Sigmoid colon (tissue), 7 donors: ENCODE measurements around the gene CDH1. TPM values are rescaled to one million over a fixed set of nuclear protein-coding genes. Genes with fewer than 3 reads are reported as not detected.

Experiments used
- DNase-seq: peaks from one replicate; pipeline ENCODE4 v3.0.0-alpha.2; 2019
- H3K27ac ChIP-seq, 4 donors: fragments of 200-600 bp; sonication (generic); one replicate each; pipeline ENCODE4 v1.5.1; 2016 to 2019; ENCODE audit warnings: mild to moderate bottlenecking in 1 of 4
- H3K27me3 ChIP-seq, 3 donors: fragments of 200-600 bp; sonication (generic); one replicate each; pipeline ENCODE4 v1.5.1; 2019; ENCODE audit warnings: mild to moderate bottlenecking in 1 of 3
- H3K36me3 ChIP-seq, 4 donors: fragments of 200-600 bp; sonication (generic); one replicate each; pipeline ENCODE4 v1.5.1; 2016 to 2019
- H3K4me1 ChIP-seq, 4 donors: fragments of 200-600 bp; sonication (generic); one replicate each; pipeline ENCODE4 v1.5.1; 2017 to 2019
- H3K4me3 ChIP-seq, 4 donors: fragments of 200-600 bp; sonication (generic); one replicate each; pipeline ENCODE4 v1.5.1; 2017 to 2019; ENCODE audit warnings: mild to moderate bottlenecking in 2 of 4, moderate library complexity in 1 of 4
- H3K9me3 ChIP-seq, 4 donors: fragments of 200-600 bp in 3 of 4; sonication (generic) in 3 of 4; one replicate each; pipeline versions ENCODE4 v1.5.1 to v1.6.1; 2013 to 2019
- EP300 ChIP-seq, 4 donors: sonication (generic); formaldehyde crosslinking; IDR thresholded peaks; one replicate each; pipeline ENCODE4 v1.6.1; 2017; ENCODE audit warnings: antibody characterized with exemption in 4 of 4
- POLR2A ChIP-seq, 2 donors: fragments of 450-650 bp; IDR thresholded peaks; one replicate each; pipeline ENCODE4 v1.6.1; 2016; ENCODE audit warnings: antibody characterized with exemption in 2 of 2, mild to moderate bottlenecking in 2 of 2, moderate library complexity in 2 of 2
- POLR2AphosphoS5 ChIP-seq, 4 donors: sonication (generic); formaldehyde crosslinking; IDR thresholded peaks; one replicate each; pipeline ENCODE4 v1.6.1; 2017; ENCODE audit warnings: antibody characterized with exemption in 4 of 4
- WGBS, 2 donors: extraction: QIAGEN DNeasy Blood & Tissue Kit; methylation state at CpG; one replicate each; pipeline ENCODE4 v1.1.7; 2013; 5-methylcytosine and 5-hydroxymethylcytosine counted together
- intact Hi-C: fragments of 100-400 bp; cut with DNase I; formaldehyde crosslinking; loops from one replicate; pipeline ENCODE4 v1.15.1; 2023
- polyA plus RNA-seq, 3 donors: library from polyadenylated mRNA; stranded (reverse); fragments of 200-250 nt; gene quantifications; one replicate each; pipeline ENCODE4 v1.2.3, GENCODE V29; 2013
- total RNA-seq, 4 donors: library from RNA; depleted of rRNA; stranded (reverse); fragments of >200 nt; gene quantifications; one replicate each; pipeline ENCODE4 v1.1.0, GENCODE V29; 2016
- TF ChIP-seq, protein P1 (sequence below), 4 experiments: fragments of 450-650 bp in 3 of 4; fragments of 200-600 bp in 1 of 4; IDR thresholded peaks; one replicate each; pipeline ENCODE4 v1.5.1; 2016 to 2019; ENCODE audit warnings: antibody characterized with exemption in 4 of 4, mild to moderate bottlenecking in 3 of 4, moderate library complexity in 2 of 4
- donor health status: healthy with polysubstance abuse.
- donor health status: Bipolar disorder and iron deficiency.
- donor health status: healthy.

CDH1 gene
- total and polyA plus RNA-seq, 7 donors: 0.14 to 163 (median 15.4) TPM; not detected in 1

DNA sequence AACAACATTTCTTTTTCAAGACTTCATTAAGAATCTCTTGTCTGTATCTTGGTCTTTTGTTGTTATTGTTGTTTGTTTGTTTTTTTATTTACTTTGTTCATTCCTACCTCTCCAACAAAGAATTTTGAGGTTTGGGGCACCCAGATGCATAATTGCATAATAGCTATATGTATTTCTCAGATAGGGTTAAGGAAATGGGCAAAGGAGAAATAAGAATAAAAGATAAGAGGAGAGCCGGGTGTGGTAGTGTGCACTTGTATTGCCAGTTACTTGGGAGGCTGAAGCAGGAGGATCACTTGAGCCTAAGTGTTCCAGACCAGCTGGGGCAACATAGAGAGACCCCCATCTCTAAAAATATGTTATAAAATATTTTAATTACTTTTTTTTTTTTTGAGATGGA lies 30.5 kb downstream of the CDH1 start:
- no peak overlapping the region for H3K27ac ChIP-seq
- intact Hi-C loops: no loop called here
- no peaks in the 10 kb centered on the region for H3K4me1 ChIP-seq
- no peaks in the 10 kb centered on the region for H3K27me3 ChIP-seq
- 25 to 69% methylated on average over 1 of the region's 1 CpG for WGBS, 2 donors
- no peak for TF ChIP-seq POLR2A (IDR thresholded peaks at IDR 0.05)
- TF ChIP-seq EP300 (IDR thresholded peaks at IDR 0.05): no peak
- no peaks in the 10 kb centered on the region for H3K9me3 ChIP-seq
- no peak for DNase-seq
- H3K36me3 ChIP-seq: no peaks in the 10 kb centered on the region
- H3K4me3 ChIP-seq: no peak overlapping the region

DNA sequence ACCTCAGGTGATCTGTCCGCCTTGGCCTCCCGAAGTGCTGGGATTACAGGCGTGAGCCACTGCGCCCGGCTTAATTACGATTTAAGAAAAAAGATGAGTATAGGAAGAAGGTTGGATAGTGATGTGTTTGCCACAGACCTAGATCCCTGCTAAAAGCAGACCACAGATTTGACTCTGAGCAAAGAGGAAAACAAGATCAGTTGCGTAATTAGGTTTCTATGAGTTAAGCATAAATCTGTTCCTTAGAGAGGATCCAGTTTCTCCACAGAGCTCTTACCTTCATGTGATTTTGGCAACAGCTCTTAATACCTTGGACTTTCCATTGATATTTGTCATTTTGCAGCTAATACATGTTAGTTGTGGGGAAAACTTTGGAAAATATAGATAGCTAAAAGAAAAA lies 31.1 kb downstream of the CDH1 start:
- 85 to 87% methylated on average over 7 of the region's 7 CpGs for WGBS, 2 donors
- DNase-seq: no peak
- H3K4me3 ChIP-seq: no peak overlapping the region

DNA sequence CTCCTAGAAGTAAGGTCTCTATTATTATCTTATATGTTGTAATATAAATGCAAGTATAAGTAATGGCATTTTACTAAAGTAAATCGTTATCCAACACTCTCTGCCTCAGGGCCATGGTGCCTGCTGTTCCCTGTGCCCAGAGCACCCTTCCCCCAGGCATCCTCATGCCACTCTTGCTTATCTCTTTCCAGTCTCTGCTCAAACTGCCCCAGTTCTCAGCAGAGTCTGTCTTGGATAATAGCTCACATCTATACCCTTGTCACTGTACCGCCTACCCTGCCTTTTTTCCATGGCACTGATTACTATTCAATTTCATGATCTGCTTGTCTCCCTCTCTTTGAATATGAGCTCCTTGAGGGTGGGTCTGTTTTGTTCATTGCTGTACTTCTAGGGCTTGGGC lies 31.7 kb downstream of the CDH1 start:
- 89 to 95% methylated on average over 2 of the region's 2 CpGs for WGBS, 2 donors
- TF ChIP-seq POLR2AphosphoS5 (IDR thresholded peaks at IDR 0.05) (no peak), POLR2A (IDR thresholded peaks at IDR 0.05) (no peak), EP300 (IDR thresholded peaks at IDR 0.05) (no peak)
- TF ChIP-seq, protein P1, sequence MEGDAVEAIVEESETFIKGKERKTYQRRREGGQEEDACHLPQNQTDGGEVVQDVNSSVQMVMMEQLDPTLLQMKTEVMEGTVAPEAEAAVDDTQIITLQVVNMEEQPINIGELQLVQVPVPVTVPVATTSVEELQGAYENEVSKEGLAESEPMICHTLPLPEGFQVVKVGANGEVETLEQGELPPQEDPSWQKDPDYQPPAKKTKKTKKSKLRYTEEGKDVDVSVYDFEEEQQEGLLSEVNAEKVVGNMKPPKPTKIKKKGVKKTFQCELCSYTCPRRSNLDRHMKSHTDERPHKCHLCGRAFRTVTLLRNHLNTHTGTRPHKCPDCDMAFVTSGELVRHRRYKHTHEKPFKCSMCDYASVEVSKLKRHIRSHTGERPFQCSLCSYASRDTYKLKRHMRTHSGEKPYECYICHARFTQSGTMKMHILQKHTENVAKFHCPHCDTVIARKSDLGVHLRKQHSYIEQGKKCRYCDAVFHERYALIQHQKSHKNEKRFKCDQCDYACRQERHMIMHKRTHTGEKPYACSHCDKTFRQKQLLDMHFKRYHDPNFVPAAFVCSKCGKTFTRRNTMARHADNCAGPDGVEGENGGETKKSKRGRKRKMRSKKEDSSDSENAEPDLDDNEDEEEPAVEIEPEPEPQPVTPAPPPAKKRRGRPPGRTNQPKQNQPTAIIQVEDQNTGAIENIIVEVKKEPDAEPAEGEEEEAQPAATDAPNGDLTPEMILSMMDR (IDR thresholded peaks at IDR 0.05): no peak
- intact Hi-C loops: no loop called here

More for the DNA sequence above, 31.1 kb downstream of the CDH1 start:
- Histone ChIP-seq H3K36me3 (no peaks in the 10 kb centered on the region), H3K9me3 (no peaks in the 10 kb centered on the region), H3K4me1 (no peaks in the 10 kb centered on the region), H3K27me3 (no peaks in the 10 kb centered on the region), H3K27ac (no peak overlapping the region)
- TF ChIP-seq EP300 (IDR thresholded peaks at IDR 0.05): no peak
- TF ChIP-seq POLR2A (IDR thresholded peaks at IDR 0.05): no peak
- no peak for TF ChIP-seq POLR2AphosphoS5 (IDR thresholded peaks at IDR 0.05)
- TF ChIP-seq, protein P1 (IDR thresholded peaks at IDR 0.05): no peak
- intact Hi-C loops: no loop called here

DNA sequence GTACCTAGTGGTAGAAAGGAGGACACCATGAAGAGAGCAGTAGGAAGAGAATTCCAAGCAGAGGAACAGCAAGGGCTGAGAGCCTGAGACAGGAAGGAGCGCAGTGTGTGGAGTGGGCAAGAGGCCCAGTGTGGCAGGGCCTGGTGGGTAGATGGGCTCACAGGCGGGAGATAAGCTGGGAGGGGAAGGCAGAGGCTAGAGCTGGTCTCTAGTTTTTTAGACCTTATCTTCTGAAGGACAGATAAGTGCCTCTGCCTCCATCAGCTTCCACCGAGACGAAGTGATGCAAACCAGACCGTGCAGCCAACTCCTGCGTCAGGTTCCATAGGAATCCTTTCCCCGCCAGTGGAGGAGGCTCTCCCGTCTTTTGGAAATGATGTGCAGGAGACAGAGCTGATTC lies 33.6 kb downstream of the CDH1 start:
- Histone ChIP-seq H3K36me3 (no peaks in the 10 kb centered on the region), H3K4me1 (no peaks in the 10 kb centered on the region), H3K9me3 (no peaks in the 10 kb centered on the region), H3K27ac (no peak overlapping the region), H3K4me3 (no peak overlapping the region), H3K27me3 (no peaks in the 10 kb centered on the region)
- 92 to 95% methylated on average over 8 of the region's 8 CpGs for WGBS, 2 donors
- no peak for TF ChIP-seq POLR2A (IDR thresholded peaks at IDR 0.05)
- TF ChIP-seq EP300 (IDR thresholded peaks at IDR 0.05): no peak
- no peak for TF ChIP-seq POLR2AphosphoS5 (IDR thresholded peaks at IDR 0.05)
- TF ChIP-seq, protein P1 (IDR thresholded peaks at IDR 0.05): no peak
- no peak for DNase-seq
- intact Hi-C loops: no loop called here

More for the DNA sequence above, 31.7 kb downstream of the CDH1 start:
- Histone ChIP-seq H3K27me3 (no peaks in the 10 kb centered on the region), H3K36me3 (no peaks in the 10 kb centered on the region), H3K4me3 (no peak overlapping the region), H3K9me3 (no peaks in the 10 kb centered on the region), H3K27ac (no peak overlapping the region), H3K4me1 (no peaks in the 10 kb centered on the region)
- DNase-seq: no peak

DNA sequence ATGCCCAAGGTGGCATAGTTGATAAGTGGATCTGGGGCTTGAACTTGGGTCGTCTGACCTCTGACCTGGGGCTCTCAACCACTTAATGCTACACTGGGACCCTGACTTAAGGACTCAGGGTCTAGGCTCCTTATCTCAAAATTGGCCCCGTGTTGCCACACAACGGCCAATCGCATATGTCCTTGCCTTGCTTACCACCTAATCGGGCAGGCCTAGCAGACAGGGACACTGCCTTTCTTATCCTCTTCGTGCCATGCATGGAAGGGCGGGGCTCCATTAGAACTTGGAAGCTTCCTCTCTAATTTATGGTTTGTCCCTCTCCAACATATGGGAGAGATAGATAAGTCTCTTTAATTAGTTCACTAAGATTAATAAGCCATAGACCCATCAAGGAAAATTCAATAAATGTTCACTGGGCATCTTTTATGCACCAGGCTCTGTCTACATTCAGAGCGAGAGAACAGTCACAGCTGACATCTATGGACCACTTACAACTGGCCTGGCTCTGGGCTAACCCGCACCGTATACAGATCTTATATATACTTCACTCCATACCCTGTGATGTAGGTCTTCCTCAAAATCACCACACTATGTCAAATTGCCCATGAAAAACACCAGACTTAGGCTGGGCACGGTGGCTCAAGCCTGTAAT lies 35.1 kb downstream of the CDH1 start:
- DNase-seq: no peak
- Histone ChIP-seq H3K4me3 (no peak overlapping the region), H3K4me1 (no peaks in the 10 kb centered on the region), H3K9me3 (no peaks in the 10 kb centered on the region), H3K27me3 (no peaks in the 10 kb centered on the region), H3K36me3 (no peaks in the 10 kb centered on the region), H3K27ac (no peak overlapping the region)
- intact Hi-C loops: no loop called here
- TF ChIP-seq EP300 (IDR thresholded peaks at IDR 0.05) (no peak), POLR2AphosphoS5 (IDR thresholded peaks at IDR 0.05) (no peak), POLR2A (IDR thresholded peaks at IDR 0.05) (no peak)
- TF ChIP-seq, protein P1 (IDR thresholded peaks at IDR 0.05): no peak
- 92% methylated on average over 11 of the region's 11 CpGs for WGBS, 2 donors
